Peyer's patch (tissue), 4 donors: ENCODE results near the gene RAC3.

Experiments
- CTCF ChIP-seq, 6 experiments: fragments of 450-650 bp in 4 of 6; fragments of 200-600 bp in 2 of 6; sonication (generic) in 1 of 6; IDR thresholded peaks; one replicate each; pipeline ENCODE4 v1.5.1; 2017 to 2019; ENCODE audit warnings: antibody characterized with exemption in 6 of 6, mild to moderate bottlenecking in 3 of 6, moderate library complexity in 1 of 6
- POLR2A ChIP-seq, 2 donors: fragments of 450-650 bp; IDR thresholded peaks; one replicate each; pipeline ENCODE4 v1.5.1; 2017; ENCODE audit warnings: antibody characterized with exemption in 2 of 2, mild to moderate bottlenecking in 2 of 2, moderate library complexity in 2 of 2

GRCh38 chr17:82016875-82017459 lies 14.5 kb upstream of the RAC3 start:
- no peak for TF ChIP-seq CTCF (IDR thresholded peaks at IDR 0.05)
- no peak for TF ChIP-seq POLR2A (IDR thresholded peaks at IDR 0.05)
